NCI-H2227 (cell line): Measurements from ENCODE around the gene STARD5.

ENCODE experiments used
- DNase-seq: peaks from one replicate; lab custom pipeline; 2025; ENCODE audit not compliant: unreplicated experiment; lab: John Stamatoyannopoulos, UW

STARD5 gene

GRCh38 chr15:81294516-81294880, 29.4 kb downstream of the STARD5 start:
- DNase-seq: no peak

- no peak for DNase-seq
Observed at GRCh38 chr15:81293728-81294515, 30.0 kb downstream of the STARD5 start.

- no peak for DNase-seq
Observed at GRCh38 chr15:81292523-81293001, 31.4 kb downstream of the STARD5 start.

GRCh38 chr15:81291916-81292522, 31.9 kb downstream of the STARD5 start:
- DNase-seq: no peak

- no peak for DNase-seq
Observed at GRCh38 chr15:81289910-81290309, 34.0 kb downstream of the STARD5 start.

- DNase-seq: no peak
Observed at GRCh38 chr15:81288616-81289015, 35.3 kb downstream of the STARD5 start.

- no peak for DNase-seq
Observed at GRCh38 chr15:81288040-81288439, 35.9 kb downstream of the STARD5 start.

GRCh38 chr15:81286621-81287121, 37.3 kb downstream of the STARD5 start:
- DNase-seq: no peak

- DNase-seq: no peak
Observed at GRCh38 chr15:81285461-81285860, 38.5 kb downstream of the STARD5 start.

- no peak for DNase-seq
Observed at GRCh38 chr15:81284256-81285031, 39.5 kb downstream of the STARD5 start.

- DNase-seq: no peak
Observed at GRCh38 chr15:81282911-81283310, 41.0 kb downstream of the STARD5 start.

- no peak for DNase-seq
Observed at GRCh38 chr15:81282606-81282895, 41.4 kb downstream of the STARD5 start.

GRCh38 chr15:81281766-81282605, 42.0 kb downstream of the STARD5 start:
- no peak for DNase-seq

- no peak for DNase-seq
Observed at GRCh38 chr15:81281456-81281735, 42.5 kb downstream of the STARD5 start.

GRCh38 chr15:81280696-81281455, 43.1 kb downstream of the STARD5 start:
- no peak for DNase-seq

- no peak for DNase-seq
Observed at GRCh38 chr15:81279621-81280485, 44.1 kb downstream of the STARD5 start.

GRCh38 chr15:81278306-81279029, 45.5 kb downstream of the STARD5 start:
- no peak for DNase-seq

- DNase-seq: no peak
Observed at GRCh38 chr15:81277851-81278250, 46.1 kb downstream of the STARD5 start.

- no peak for DNase-seq
Observed at GRCh38 chr15:81276967-81277366, 47.0 kb downstream of the STARD5 start.
